Smooth muscle cell of the brain vasculature (primary cell): ENCODE results near the gene ELP4.

Source experiments
- DNase-seq: peaks from one replicate; pipeline ENCODE4 v3.0.0-alpha.2; 2012; ENCODE audit warnings: low read depth, low spot score

The ELP4 gene

DNA sequence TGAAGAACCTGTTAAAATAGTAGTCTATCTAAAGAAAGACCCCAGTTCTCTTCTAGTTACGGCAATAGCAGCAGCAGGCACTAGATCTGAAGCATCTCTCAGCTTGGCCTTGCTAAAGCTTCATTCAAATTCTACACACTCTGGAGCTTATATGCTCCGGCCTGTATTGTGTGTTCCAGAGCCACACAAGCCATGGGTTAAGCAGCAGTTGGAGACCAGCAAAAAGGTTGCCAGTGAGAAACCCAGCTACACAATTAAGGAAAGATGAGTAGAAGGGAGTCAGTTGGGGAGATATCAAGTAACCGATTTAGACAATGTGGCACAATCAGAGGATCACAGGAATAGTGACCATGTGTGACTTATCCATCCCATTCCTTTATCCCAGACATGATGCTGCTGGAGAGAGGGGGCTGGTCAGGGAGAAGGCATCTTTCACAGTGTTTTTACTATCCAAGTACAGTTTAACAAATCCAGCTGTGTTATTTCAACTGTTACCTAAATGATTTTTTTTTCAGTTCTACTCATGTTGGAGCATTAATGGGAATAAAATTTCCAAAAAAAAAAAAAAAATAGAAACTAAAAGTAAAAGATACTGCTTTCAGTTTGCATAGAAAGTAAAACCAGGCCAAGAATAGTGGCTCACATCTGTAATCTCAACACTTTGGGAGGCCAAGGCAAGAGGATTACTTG lies 260.6 kb downstream of the ELP4 start:
- DNase-seq: no peak

DNA sequence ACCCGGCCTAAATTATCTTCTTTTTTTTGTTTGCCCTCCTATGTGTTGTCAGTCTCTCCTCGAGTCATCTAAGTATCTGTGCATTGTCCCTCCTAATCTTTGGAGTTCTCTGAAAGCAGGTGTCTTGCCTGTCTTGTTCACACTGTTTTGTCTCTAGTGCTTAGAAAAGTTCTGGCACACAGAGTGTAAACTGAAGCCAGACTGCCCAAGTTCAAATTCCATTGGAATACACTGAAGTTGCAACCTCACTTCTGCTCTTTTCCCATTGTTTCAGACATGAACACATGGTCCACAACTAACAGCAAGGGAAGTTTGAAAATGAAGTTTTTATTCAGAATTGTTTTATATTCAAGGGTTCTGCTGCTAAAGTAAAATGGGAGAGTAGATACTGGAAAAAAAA lies 262.8 kb downstream of the ELP4 start:
- no peak for DNase-seq

DNA sequence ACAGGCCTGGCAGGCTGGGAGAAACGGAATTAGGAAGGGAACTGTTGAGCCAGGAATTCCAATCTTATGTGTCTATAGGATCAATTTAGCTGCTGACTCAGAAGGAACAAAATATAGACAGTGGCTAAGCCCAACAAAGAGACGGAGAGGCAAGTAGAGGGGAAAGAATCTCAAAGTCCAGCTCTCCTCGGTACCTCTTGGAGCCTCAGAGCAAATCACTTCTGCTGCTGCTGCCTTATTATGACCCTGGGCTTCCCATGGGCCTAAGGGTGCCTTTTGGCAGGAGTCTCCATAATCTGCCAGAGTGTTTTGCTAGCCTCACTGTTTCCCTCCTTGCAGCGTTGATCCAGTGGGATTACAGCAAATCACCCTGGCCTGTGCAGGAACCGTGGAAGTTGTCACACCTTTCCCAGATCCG lies 269.8 kb downstream of the ELP4 start:
- DNase-seq: peak; percentile 4

DNA sequence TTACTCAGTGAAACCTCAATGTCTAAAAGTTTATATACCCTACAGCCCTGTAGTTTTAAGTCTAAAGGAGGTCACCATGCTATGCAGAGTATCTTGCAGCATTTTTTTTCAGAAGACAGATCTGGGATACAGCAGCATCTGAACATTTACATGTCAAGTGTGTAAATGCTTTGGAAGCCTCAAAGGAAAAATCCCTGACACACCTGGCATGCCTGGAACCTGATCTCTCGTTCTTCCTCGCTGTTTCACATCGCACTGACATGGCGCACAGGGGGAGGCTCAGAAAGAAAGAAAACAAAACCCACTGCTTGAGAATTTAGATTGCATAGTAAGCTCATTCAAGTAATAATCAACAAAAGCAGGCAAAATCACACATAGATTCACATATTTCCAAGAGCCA lies 270.5 kb downstream of the ELP4 start:
- no peak for DNase-seq

DNA sequence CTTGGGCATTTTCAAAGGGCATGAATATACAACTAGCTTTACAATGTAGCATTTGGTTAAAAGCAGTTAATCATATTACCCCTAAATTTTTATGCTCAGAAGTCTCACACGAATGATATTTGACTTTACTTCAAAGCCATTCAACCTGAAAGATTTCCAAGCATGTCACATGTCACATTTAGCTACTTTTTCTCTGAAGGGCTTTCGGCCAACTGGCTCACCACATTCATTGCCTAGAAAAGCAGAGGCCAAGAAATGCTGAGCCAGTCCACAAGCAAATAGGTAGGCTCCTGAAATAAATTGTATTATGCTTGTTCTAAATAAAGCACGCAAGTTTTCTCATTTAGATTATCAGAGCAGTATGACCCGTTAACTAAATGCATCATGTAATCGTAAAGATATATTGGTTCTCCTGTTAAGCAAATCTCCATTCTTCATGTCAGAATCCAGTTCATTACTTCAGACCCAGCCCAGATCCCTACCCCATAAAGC lies 271.0 kb downstream of the ELP4 start:
- no peak for DNase-seq

DNA sequence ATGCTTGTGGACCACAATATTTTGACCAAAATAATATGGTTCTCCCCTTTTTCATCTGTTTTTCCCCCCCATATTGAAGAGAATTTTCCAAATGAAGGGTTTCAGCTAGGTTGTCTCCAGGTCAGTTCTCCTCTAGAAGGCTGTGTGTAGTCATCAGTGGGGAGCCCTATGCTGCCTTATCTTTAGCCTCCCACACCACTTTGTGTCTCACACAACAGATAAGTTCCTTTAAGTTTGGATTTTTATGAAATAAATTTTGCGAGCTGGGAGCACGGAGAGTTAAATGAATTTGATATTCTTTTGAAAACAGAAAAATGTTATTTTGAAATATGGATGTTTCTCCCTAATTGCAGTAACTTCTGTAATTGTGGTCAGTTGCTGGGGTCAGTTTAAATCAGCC lies 272.7 kb downstream of the ELP4 start:
- no peak for DNase-seq

DNA sequence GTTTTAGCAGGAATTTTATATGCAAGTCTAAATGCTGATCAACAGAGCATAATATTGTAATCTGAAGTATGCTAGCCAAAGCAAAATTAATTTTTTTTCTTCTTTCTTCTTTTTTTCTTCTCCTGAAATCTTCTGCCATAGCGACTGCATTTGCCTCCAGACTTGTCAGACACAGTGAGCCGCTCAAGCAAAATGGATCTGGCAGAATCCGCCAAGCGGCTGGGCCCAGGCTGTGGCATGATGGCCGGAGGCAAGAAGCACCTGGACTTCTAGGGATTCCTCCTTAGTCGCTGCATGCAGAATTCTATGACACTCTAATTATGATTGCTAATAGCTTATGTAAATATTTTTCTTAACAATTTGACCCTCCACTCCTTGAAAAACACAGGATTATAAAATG lies 273.7 kb downstream of the ELP4 start:
- no peak for DNase-seq

DNA sequence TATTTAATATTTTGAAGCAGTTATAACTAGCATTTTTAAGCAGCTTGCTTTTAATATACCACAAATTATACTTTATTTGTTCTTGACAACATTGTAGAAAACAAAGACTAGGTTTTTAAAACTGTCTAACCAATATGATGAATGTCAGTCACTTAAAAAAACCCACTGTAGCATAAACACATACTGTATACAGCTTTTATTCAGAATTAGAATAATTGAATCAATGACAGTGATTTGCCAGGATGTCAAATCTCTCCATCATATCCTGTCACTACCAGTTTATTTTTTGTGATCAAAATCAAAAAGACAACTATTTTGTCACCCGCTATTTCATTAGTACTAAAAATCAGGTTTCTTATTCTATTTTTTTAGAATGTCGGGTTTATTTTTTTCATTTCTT lies 275.0 kb downstream of the ELP4 start:
- no peak for DNase-seq

DNA sequence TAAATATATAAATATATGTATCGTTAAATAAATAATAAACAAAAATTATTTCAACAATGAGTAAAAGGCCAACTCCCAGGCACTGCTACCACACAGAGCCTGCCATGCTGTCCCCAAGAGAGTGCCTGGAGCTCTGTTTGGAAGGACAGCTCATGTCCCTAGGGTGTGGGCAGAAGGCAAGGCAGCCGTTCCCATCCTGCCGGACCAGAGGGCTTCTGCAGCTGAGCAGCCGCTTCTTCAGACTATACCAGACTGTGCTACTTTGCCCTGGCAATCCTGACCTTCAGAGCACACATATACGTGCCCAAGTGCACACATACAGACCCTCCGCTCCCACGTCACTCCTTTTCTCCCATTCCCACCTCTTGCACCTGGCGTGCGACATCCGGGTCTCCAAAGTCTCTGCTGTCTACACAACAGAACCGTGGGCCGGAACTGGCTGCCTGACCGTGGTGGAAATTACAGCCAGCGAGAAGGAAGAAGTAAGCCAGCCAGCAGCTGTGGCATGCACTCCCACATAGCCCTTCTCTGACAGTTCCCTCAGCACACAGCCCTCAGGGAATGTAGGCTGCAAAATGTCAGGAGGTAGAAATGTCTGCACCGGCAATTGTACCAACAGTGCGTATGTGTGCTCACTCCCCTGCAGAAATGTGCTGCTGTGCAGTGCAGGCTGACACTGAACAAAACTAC lies 277.6 kb downstream of the ELP4 start:
- no peak for DNase-seq

DNA sequence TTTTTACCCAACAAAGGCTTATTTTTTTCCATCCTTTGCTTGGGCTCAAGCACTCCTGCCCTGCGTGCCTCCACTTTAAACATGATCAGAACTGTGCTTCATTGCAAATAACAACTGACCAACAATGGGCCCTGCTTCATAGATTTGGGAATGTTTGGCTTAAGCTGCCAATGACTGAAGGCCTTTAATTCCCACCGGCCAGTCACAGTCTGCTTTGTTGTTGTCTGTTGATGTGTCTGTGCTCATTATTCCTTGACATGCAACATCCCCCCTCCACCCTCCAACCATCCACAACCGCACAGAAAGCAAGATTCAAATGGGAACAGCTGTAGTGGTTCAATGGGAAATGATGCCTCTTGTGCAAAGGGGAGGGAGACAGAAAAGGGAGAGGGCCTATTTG lies 278.5 kb downstream of the ELP4 start:
- no peak for DNase-seq

DNA sequence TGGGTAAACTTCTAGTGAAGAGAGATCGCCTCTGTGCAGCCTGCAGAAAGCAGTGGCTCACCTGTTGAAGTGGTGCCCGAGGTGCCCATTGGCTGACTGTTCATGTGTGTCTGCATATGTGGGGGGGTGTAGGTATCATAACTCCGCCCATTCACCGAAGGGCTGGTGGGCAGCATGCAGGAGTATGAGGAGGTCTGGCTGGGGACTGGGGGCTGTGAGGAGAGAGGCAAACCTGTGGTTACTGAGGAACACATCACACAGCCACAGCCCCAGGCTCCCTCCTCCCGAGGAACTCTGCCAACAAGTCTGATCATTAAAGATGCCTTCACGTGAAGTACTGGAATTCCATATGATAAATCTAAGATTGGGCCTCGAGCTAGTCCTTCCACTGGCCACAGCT lies 281.1 kb downstream of the ELP4 start:
- DNase-seq: no peak

DNA sequence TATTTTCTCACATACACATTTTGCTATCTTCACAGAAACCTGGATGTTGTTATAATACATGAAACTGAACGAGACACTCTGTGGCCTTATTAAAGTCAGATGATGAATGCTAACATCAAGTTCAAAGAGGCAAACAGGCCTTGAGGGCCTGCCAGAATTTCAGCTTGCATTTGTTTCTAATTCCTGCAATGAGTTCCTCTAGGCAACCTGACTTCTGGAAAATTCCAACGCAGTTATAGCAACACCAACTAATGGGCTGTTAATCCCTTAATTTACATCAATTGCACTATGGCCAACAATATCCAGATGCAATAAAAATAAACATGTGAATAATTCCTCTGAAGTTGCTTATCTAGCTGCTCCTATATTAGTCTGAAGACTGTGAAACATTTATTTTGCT lies 282.5 kb downstream of the ELP4 start:
- DNase-seq: no peak

DNA sequence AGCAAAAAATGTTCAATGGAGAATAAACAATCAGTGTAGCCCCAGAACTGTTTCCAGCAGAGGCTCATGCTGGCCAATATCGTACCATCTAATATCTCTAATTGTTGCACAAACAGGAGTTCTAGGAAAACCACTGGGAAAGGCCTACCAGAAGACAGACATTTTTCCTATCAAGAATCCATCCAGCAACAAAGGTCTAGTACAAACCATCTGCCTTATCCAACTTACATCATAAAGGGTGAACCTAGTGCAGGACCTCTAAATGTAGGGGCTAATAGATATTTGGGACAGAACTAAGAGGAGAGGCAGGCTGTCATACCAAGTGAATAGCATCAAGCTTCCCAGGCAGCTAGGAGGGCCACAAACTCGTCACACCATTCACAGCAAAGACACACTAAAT lies 282.9 kb downstream of the ELP4 start:
- DNase-seq: no peak

DNA sequence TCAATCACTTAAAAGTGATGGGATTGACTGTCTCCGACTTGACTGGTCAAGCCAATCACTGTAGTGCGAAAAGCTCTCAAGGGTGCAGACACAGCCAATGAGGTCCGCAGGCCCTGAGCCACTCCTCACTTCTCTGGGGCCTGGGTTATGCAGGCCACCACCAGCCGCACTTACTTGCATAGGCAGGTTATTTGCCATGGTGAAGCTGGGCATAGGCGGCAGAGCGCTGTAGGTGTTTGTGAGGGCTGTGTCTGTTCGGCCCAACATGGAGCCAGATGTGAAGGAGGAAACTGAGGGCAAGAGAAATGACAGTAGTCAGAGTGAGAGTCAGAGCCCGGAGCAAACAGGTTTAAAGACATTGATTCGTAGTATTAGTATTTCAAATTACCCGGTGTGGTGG lies 283.7 kb downstream of the ELP4 start:
- DNase-seq: no peak

DNA sequence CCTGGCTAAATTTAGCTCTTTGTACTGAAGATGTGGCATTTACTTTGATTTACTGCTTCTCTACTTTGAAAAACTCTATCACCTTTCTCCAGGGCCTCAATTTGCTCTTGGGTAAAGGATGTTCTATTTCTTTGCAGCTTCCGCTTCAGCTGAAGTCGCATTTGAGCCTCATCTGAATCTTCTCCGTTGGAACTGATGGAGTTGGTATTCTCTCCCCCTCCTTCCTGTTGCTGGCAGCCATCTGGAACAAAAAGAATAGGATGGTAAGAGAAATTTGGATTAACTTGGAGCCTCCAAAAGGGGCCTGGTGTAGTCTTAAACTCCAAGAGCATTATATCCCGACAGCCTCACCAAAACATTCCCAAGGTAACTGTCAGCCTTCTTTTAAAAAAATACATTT lies 285.0 kb downstream of the ELP4 start:
- no peak for DNase-seq

DNA sequence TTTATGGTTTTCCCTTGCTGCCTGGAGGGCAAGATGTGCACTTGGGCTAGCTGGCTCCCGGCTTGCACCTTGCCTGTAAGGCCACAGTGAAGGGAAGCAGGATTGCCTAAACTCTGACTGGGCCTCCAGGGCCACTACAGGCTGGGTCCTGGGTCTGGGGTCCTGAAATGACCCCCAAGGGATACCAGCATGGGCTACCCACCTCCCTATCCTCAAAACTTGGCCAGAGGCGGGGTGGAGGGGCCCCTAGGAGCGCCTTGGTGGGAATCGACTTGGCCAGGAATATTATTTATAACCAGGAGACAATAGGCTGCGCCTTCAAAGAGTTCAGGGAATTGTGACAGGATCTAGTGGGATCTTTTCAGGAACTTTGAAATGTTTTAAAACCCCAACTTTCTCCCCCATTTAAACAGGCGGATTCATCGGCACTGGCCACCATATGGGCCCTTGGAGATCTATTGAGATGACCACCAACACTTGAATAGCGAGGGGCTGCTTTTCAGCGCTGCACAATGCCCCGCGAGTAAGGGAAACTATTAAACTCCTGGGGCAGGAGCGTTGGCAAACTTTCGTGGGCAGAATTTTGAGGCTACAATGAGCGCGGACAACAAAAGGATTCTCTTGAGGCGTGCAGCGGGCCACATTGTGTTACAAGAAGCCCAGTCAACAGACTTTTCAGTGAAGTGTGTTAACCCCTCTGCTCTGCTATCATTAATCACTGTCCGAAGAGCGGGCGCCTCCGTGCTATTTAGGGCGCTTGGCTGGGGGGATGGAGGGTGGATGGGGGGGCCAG lies 286.3 kb downstream of the ELP4 start:
- no peak for DNase-seq

DNA sequence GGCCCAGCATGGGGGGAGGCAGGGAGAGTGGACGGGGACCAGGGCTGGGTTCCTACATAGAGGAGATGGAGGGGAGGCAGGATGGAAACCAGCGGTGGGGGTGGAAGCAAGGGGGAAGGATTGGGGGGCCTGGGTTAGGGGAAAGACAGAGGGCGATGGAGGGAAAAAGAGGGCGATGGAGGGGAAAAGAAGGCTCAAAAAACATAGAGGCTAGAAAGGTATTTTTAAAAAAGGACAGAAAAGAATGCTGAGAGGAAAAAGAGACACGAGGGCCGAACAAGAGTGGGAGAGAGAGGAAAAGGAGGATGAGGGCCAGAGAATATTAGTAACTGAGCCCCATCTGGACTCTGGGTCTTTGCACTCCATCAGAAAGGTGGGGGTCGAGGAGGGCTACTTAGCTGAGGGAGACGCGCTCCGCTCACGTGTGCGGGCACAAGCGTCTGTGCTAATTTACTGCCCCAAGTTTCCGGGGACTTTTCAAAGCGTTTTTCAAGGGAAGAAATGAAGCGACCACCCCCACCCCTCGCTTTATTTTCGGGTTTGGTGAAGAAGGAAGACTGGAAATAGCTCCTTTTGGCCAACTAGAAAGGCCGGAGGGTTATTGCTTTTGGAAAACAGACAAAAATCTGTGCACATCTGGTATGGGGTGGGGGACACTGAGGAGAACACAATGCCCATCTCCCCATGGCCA lies 287.1 kb downstream of the ELP4 start:
- DNase-seq: no peak

DNA sequence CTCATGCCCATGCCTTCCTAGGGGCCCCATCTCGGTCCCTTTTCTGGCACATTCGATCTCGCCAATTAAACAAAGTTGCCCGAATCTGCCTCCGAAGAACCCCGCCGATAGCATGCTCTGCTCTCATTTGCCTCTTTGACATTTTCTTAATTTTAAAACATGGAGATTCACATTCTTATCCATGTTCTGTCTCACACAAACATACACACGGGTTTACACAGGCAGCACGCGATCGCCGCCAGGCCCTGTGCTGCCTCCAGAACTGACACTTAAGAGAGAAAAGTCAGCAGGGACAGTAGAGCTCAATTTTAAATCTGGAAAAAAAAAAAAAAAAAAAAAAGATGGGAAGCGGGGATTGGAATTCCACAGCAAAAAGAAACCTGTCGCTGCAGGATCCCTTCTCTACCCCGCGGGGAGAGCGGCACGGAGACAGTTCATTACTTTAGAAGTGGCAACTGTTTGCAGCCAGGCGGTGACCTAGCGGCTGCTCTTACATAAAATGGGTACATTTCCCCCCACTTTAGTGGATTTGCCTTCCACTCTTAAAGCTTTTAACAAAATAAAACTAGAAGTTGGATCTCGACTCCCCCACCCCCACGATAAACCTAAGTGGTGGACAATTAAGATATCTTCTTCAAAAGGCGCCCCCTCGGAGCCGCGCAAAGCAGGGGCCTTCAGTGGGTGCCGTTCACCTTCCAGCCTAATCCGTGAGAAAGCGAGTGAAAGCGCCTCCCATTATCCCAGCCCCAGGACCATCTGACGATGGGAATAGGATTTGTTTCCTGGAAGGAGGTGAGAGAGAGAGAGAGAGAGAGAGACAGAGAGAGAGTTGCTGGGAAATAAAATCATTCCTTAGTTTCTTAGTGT lies 287.9 kb downstream of the ELP4 start:
- no peak for DNase-seq

DNA sequence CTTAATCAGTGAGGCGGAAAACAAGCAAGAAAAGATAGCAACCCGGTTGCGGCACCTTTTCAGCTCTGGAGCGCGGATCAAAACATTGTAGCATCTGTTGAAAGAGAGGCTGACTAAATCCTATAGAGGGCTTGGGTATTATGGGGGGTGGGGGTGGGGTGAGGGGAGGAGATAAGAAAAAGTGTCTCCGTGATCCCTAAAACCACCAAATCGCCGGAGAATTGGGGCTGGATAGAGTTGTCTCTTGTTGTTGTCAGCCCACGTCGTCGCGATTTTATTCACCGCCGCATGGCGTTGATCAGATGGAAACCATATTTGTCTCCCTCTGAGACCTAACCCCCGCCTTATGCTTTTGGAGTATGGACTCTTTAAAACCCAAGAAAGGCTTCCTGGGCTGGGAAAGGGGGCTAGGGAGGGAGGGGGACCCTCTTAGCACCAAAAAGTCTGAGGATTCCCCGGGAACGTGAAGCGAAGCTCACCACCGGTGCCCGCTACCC lies 288.5 kb downstream of the ELP4 start:
- no peak for DNase-seq

DNA sequence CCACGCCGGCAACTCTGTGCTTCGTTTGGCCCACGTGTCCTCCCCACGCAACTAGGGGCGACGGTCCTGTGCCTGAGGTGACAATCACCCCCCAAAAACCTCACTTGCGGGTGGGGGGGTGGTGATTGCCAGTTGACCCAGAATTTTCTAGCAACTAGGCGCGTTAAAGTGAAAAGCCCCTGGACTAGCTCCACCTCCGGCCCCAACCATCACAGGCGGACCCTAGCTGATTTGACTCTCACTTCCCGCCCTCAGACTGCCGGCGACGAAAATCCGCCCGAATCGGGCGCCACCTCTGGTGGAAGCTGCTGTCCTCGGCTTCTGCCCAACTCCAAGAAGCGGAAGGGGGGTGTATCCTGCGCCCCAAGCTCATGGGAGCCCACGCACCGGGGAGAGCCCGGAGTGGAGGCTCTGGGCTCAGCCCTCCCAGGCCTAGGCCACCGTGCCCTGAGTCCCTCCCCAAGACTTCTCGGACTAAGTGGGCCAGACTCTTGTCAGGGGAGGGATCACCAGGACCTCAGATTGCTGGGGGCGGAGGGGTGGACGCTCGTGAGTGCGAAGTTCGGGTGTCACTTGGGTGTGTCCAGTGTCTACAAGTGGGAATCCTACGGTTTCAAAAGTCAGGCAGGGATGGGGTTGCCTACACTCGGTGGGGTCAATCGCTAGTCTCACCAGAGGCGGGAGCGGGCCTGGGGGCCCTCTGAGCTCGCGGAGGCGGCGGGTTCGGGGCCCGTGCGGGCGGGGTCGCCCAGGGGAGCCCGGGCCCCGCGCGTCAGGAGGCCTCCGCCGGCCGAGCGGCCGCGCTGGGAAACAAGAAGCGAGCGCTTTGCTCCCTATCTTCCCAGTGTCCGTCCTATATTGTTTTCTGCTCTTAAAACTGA lies 289.2 kb downstream of the ELP4 start:
- no peak for DNase-seq
